T-helper 1 cell treated with Interleukin-12 subunit alpha and Interleukin-12 subunit beta and Interleukin-4 antibody, amounts not matched to agents 30 ng/mL and 1 ng/mL, for 36 hours (primary cell): ENCODE data around the gene JAML. TPM values are rescaled to one million over a fixed set of nuclear protein-coding genes. Genes with fewer than 3 reads are reported as not detected.
"Not testable (repeated sequence)": the region's sequence is repeated elsewhere in the genome, so short reads cannot be mapped to it uniquely, and the experiment has no call there.

Source experiments
- intact Hi-C: fragments of 100-400 bp; cut with micrococcal nuclease; formaldehyde crosslinking; loops from one replicate; pipeline ENCODE4 v1.15.1; 2024
- total RNA-seq: library from RNA; stranded (reverse); gene quantifications from 2 replicates; pipeline ENCODE4 v1.2.3, GENCODE V29; 2022

JAML gene
- total RNA-seq, 1 donor from 2014 or later: 55.6 TPM

- intact Hi-C loops: loop anchor here (5.0 kb wide), 1 partner anchor 241 kb away; no protein-coding TSS in a partner anchor
These were observed 23.7 kb downstream of the JAML start for GRCh38 chr11:118200901-118201680.

GRCh38 chr11:118200497-118200896 is 24.3 kb downstream of the JAML start:
- intact Hi-C loops: loop anchor here (5.0 kb wide), 1 partner anchor 242 kb away; no protein-coding TSS in a partner anchor

GRCh38 chr11:118199135-118199534 is 25.7 kb downstream of the JAML start:
- intact Hi-C loops: loop anchor here (2.0 kb wide), 2 partner anchors 146 to 368 kb away; partner anchors contain the start of gene CD3G

DNA sequence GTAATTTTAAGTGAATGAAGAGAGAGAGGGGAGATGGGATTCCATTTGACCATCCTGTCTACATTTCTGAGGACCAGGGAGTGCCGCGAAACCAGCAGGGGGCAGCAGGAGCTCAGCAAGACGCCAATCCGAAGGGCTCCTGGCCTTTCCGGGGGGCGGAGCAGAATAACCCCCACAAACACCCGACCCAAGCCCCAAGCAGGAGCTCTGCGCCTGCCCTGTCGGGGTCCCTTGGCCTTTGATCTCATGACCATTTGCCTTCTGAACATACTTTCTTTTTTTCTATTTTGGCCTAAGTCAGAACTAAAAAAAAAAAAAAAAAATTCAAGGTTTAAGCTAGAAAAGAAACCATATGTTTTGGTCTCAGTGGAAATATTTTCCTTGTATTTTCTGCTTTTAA is 26.4 kb downstream of the JAML start:
- intact Hi-C loops: loop anchor here (1.0 to 2.0 kb wide), 7 partner anchors 53 to 368 kb away; partner anchors contain the start of gene CD3G

GRCh38 chr11:118194835-118195627 is 29.8 kb downstream of the JAML start:
- intact Hi-C loops: no loop called here

- intact Hi-C loops: no loop called here
These were observed 30.8 kb downstream of the JAML start for GRCh38 chr11:118193910-118194566.

GRCh38 chr11:118192817-118193216 is 32.0 kb downstream of the JAML start:
- intact Hi-C loops: not testable (repeated sequence)

DNA sequence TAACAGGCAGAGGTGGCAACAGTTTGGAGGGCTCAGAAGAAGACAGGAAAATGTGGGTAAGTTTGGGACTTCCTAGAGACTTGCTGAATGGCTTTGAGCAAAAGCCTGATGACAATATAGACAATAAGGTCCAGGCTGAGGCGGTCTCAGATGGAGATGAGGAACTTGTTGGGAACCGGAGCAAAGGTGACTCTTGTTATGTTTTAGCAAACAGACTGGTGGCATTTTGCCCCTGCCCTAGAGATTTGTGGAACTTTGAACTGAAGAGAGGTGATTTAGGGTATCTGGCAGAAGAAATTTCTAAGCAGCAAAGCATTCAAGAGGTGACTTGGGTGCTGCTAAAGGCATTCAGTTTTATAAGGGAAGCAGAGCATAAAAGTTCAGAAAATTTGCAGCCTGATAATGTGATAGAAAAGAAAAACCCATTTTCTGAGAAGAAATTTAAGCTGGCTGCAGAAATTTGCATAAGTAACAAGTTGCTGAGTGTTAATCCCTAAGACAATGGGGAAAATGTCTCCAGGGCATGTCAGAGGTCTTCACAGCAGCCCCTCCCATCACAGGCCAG is 33.8 kb downstream of the JAML start:
- intact Hi-C loops: not testable (repeated sequence)

GRCh38 chr11:118186346-118187107 is 38.3 kb downstream of the JAML start:
- intact Hi-C loops: no loop called here

DNA sequence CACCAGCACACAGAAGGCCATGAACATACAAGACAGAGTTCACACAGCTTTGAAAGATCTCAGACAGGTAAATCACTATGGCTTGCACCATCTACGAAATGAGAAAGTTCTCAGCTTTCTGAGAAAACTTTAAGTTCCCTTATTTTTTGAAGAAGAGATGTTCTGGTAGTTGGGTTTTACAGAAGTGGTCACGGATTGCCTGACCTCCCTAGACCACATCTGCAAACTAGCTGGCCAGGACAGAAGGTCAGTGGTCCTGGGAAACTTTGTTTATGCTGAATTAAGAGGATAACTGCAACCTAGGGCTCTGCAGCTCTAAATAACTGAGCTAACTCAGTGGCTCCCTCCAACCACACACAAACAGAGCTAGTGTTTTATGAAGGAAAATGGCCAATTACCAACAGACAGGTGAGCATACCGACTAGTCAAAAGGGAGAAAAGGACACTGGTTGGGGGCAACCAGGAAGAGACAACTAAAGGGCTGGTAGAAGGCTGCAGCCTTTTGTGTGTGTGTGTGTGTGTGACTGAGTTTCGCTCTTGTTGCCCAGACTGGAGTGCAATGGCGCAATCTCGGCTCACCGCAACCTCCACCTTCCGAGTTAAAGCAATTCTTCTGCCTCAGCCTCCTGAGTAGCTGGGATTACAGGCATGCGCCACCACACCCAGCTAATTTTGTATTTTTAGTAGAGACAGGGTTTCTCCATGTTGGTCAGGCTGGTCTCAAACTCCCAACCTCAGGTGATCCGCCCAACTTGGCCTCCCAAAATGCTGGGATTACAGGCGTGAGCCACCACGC is 39.8 kb downstream of the JAML start:
- intact Hi-C loops: no loop called here

- intact Hi-C loops: not testable (repeated sequence)
These were observed 41.1 kb downstream of the JAML start for GRCh38 chr11:118183691-118184090.

DNA sequence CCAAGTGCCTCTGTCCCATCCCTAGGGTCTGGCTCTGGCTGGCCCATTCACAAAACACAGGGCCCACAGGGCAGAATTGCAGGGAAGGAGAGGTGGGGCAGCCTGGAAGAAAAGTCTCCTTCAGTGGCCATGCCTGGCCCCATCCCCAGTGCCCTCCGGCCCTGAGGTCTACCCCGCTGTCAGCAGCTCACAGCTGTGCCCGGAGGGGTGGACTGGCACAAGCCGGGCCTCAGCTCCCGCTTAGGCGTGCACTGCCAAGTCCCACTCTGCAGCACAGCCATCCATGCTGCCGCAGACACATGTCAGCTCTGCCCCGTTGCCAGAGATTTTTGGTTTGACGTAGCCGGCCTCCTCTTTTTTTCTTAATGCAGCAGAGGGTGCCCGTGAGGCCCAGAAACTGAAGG is 44.5 kb downstream of the JAML start:
- intact Hi-C loops: no loop called here

DNA sequence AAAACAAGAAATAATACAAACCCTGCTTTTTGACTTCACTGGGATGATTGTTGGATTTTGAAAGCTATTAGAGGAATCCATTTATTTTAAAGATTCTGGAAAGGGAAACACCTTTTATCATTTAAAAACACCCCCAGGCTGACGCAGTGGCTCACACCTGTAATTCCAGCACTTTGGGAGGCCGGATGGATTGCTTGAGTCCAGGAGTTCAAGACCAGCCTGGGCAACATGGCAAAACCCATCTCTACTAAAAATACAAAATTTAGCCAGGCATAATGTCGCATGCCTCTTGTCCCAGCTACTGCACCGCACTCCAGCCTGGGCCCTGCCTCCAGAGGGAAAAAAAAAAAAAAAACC is 48.1 kb downstream of the JAML start:
- intact Hi-C loops: no loop called here

GRCh38 chr11:118175993-118176777 is 48.6 kb downstream of the JAML start, which contains the start of gene SCN2B:
TSS of gene SCN2B (minus strand) at chr11:118176639. CDS start at chr11:118176431, 208 bp downstream.
- intact Hi-C loops: no loop called here

- intact Hi-C loops: no loop called here
These were observed 49.5 kb downstream of the JAML start for GRCh38 chr11:118175031-118175992.

- intact Hi-C loops: no loop called here
These were observed 50.7 kb downstream of the JAML start for GRCh38 chr11:118174006-118174567.

- intact Hi-C loops: no loop called here
These were observed 52.5 kb downstream of the JAML start for GRCh38 chr11:118172356-118172755.
